HepG2 (cell line): Measurements from ENCODE around the gene TLK1. TPM values are rescaled to one million over a fixed set of nuclear protein-coding genes. Genes with fewer than 3 reads are reported as not detected.

Experiments
- ATAC-seq: fragments of 200-7000 bp; cut with Tn5 transposase; 3 replicates; pipeline ENCODE4 v1.9.1; 2020; ENCODE audit warnings: mild to moderate bottlenecking, moderate library complexity
- BruUV-seq: library from RNA; stranded (reverse); fragments of 400-500 nt; replicated peaks from 2 replicates; lab custom pipeline; 2021; lab: Mats Ljungman, UMichigan
- CTCF ChIA-PET: fragments of 300-600 bp; formaldehyde crosslinking; extraction: SDS; loops from one replicate; lab custom pipeline; 2021; ENCODE audit warnings: low total read pairs, inconsistent platforms, low intra/inter-chr PET ratio; lab: Yijun Ruan, JAX
- POLR2A ChIA-PET: fragments of 350-600 bp; sonication (Branson Sonifier 250); formaldehyde crosslinking; loops from one replicate; lab custom pipeline; 2020; ENCODE audit warnings: antibody characterized with exemption, inconsistent platforms; lab: Yijun Ruan, JAX
- DNase-seq: peaks from one replicate; pipeline ENCODE4 v3.0.0-alpha.2; 2015; ENCODE audit warnings: low spot score
- FAIRE-seq: peaks from 3 replicates; lab custom pipeline; 2011; peaks lifted over from hg19 to GRCh38; lab: Jason Lieb, UNC
- H2AFZ ChIP-seq: one replicate; pipeline ENCODE4 v1.6.1; 2011; ENCODE audit warnings: low read length, inconsistent platforms
- H3K27ac ChIP-seq: fragments of 300-600 bp; 3 replicates; pipeline ENCODE4 v1.8.0; 2011; ENCODE audit warnings: mixed run types, mild to moderate bottlenecking, mixed read lengths, low read length, inconsistent platforms; ENCODE audit not compliant: insufficient read depth; ENCODE audit errors: extremely low read length
- H3K27me3 ChIP-seq, 2 experiments: fragments of 200-600 bp in 1 of 2; 2 replicates in 1 of 2; 3 replicates in 1 of 2; pipeline versions ENCODE4 v1.6.0 to v1.8.0; 2011; ENCODE audit warnings: low read length in 2 of 2, mild to moderate bottlenecking in 2 of 2, moderate library complexity in 2 of 2, inconsistent platforms in 1 of 2; ENCODE audit not compliant: insufficient read depth in 2 of 2, control insufficient read depth in 1 of 2
- H3K36me3 ChIP-seq, 2 experiments: fragments of 200-600 bp in 1 of 2; replicated peaks in 1 of 2; 2 replicates in 1 of 2; 3 replicates in 1 of 2; pipeline versions ENCODE4 v1.5.1 to v1.8.0; 2011; ENCODE audit warnings: low read length in 2 of 2, inconsistent platforms in 1 of 2; ENCODE audit not compliant: insufficient read depth in 2 of 2, control insufficient read depth in 1 of 2
- H3K4me1 ChIP-seq: 2 replicates; pipeline ENCODE4 v1.5.1; 2012; ENCODE audit warnings: low read length, inconsistent platforms; ENCODE audit not compliant: insufficient read depth
- H3K4me2 ChIP-seq: 2 replicates; pipeline ENCODE4 v1.6.0; 2011; ENCODE audit warnings: low read depth, low read length, inconsistent platforms
- H3K4me3 ChIP-seq, 3 experiments: fragments of 200-600 bp in 1 of 3; sonication (generic), shearing (Covaris generic) in 1 of 3; replicated peaks in 1 of 3; 2 replicates each; pipeline ENCODE4 v1.5.1; 2011 to 2016; ENCODE audit warnings: low read length in 3 of 3, inconsistent platforms in 2 of 3, low read depth in 2 of 3, mild to moderate bottlenecking in 2 of 3, control low read depth in 1 of 3, mixed read lengths in 1 of 3; ENCODE audit not compliant: insufficient read depth in 1 of 3
- H3K79me2 ChIP-seq: one replicate; pipeline ENCODE4 v1.6.1; 2011; ENCODE audit warnings: low read length, inconsistent platforms; ENCODE audit not compliant: insufficient read depth
- H3K9ac ChIP-seq: 2 replicates; pipeline ENCODE4 v1.6.0; 2011; ENCODE audit warnings: mild to moderate bottlenecking, low read depth, low read length, inconsistent platforms; ENCODE audit not compliant: insufficient read depth
- H3K9me3 ChIP-seq: 2 replicates; pipeline ENCODE4 v1.5.1; 2012; ENCODE audit warnings: mild to moderate bottlenecking, low read length
- H4K20me1 ChIP-seq: 2 replicates; pipeline ENCODE4 v1.6.0; 2011; ENCODE audit warnings: inconsistent platforms, mild to moderate bottlenecking, low read length, moderate library complexity; ENCODE audit not compliant: insufficient read depth
- ATF7 ChIP-seq, 2 experiments: fragments of 450-650 bp in 1 of 2; sonication (generic) in 1 of 2; formaldehyde crosslinking in 1 of 2; IDR thresholded peaks; 2 replicates each; pipeline versions ENCODE4 v1.4.0 to v1.6.1; 2016 to 2020; ENCODE audit warnings: antibody characterized with exemption in 1 of 2, mild to moderate bottlenecking in 1 of 2, missing genetic modification reagents in 1 of 2
- FOXA1 ChIP-seq, 2 experiments: fragments of 450-650 bp in 1 of 2; sonication (generic) in 1 of 2; formaldehyde crosslinking in 1 of 2; IDR thresholded peaks; 2 replicates each; pipeline versions ENCODE4 v1.4.0 to v1.6.1; 2016 to 2020; ENCODE audit warnings: missing genetic modification reagents in 1 of 2
- GZF1 ChIP-seq: sonication (generic); formaldehyde crosslinking; IDR thresholded peaks from 2 replicates; pipeline ENCODE4 v1.5.1; 2020; ENCODE audit warnings: mild to moderate bottlenecking, missing genetic modification reagents
- HOXA3 ChIP-seq: sonication (generic); formaldehyde crosslinking; IDR thresholded peaks from 2 replicates; pipeline ENCODE4 v1.5.0; 2020; ENCODE audit warnings: missing genetic modification reagents
- KDM2A ChIP-seq: sonication (generic); formaldehyde crosslinking; IDR thresholded peaks from 2 replicates; pipeline ENCODE4 v1.4.0; 2020; ENCODE audit warnings: low read depth, missing genetic modification reagents, borderline replicate concordance
- MTA1 ChIP-seq: sonication (generic); formaldehyde crosslinking; IDR thresholded peaks from 2 replicates; pipeline ENCODE4 v1.4.0; 2020; ENCODE audit warnings: missing genetic modification reagents, mild to moderate bottlenecking, borderline replicate concordance
- MXD4 ChIP-seq: IDR thresholded peaks from 2 replicates; pipeline ENCODE4 v1.6.1; 2016; ENCODE audit warnings: mild to moderate bottlenecking, missing biosample characterization, missing genetic modification reagents
- NFRKB ChIP-seq: fragments of 450-650 bp; IDR thresholded peaks from 2 replicates; pipeline ENCODE4 v1.6.1; 2017
- POLR2AphosphoS5 ChIP-seq: IDR thresholded peaks from 2 replicates; pipeline ENCODE4 v1.6.1; 2012; ENCODE audit warnings: low read depth, low read length
- RBM22 ChIP-seq: fragments of 200-400 bp; formaldehyde crosslinking; optimal IDR thresholded peaks from 2 replicates; pipeline ENCODE3; 2017; ENCODE audit warnings: mild to moderate bottlenecking, low read length, moderate library complexity
- RCOR2 ChIP-seq: IDR thresholded peaks from 2 replicates; pipeline ENCODE4 v1.6.1; 2016; ENCODE audit warnings: missing biosample characterization, missing genetic modification reagents
- RFX1 ChIP-seq: fragments of 450-650 bp; IDR thresholded peaks from 2 replicates; pipeline ENCODE4 v1.6.1; 2017
- SSRP1 ChIP-seq: IDR thresholded peaks from 2 replicates; pipeline ENCODE4 v1.6.1; 2016; ENCODE audit warnings: control low read depth
- TCF7 ChIP-seq: sonication (generic); IDR thresholded peaks from 2 replicates; pipeline ENCODE4 v1.6.1; 2016; ENCODE audit warnings: antibody characterized with exemption, low read depth
- TGIF2 ChIP-seq: IDR thresholded peaks from 2 replicates; pipeline ENCODE4 v1.6.1; 2016; ENCODE audit warnings: control low read depth, missing compliant biosample characterization
- ZNF17 ChIP-seq: sonication (generic); formaldehyde crosslinking; IDR thresholded peaks from 2 replicates; pipeline ENCODE4 v1.5.0; 2020; ENCODE audit warnings: mild to moderate bottlenecking, missing genetic modification reagents
- ZNF292 ChIP-seq: sonication (generic); formaldehyde crosslinking; IDR thresholded peaks from 2 replicates; pipeline ENCODE4 v1.8.1; 2022; ENCODE audit warnings: mild to moderate bottlenecking, low read depth, missing genetic modification reagents, borderline replicate concordance
- ZNF335 ChIP-seq: sonication (generic); formaldehyde crosslinking; IDR thresholded peaks from 2 replicates; pipeline ENCODE4 v1.4.0; 2020; ENCODE audit warnings: missing genetic modification reagents
- ZNF572 ChIP-seq: sonication (generic); formaldehyde crosslinking; IDR thresholded peaks from 2 replicates; pipeline ENCODE4 v1.5.1; 2020; ENCODE audit warnings: mild to moderate bottlenecking, missing genetic modification reagents
- ZNF598 ChIP-seq: sonication (generic); formaldehyde crosslinking; IDR thresholded peaks from 2 replicates; pipeline ENCODE4 v1.5.1; 2020; ENCODE audit warnings: mild to moderate bottlenecking, missing genetic modification reagents, borderline replicate concordance
- ZNF619 ChIP-seq: sonication (generic); formaldehyde crosslinking; IDR thresholded peaks from 2 replicates; pipeline ENCODE4 v1.4.0; 2020; ENCODE audit warnings: mild to moderate bottlenecking, missing genetic modification reagents
- ZNF724P ChIP-seq: sonication (generic); formaldehyde crosslinking; IDR thresholded peaks from 2 replicates; pipeline ENCODE4 v1.8.0; 2022; ENCODE audit warnings: missing genetic modification reagents, borderline replicate concordance
- ZNF768 ChIP-seq: sonication (generic); formaldehyde crosslinking; IDR thresholded peaks from 2 replicates; pipeline ENCODE4 v1.4.0; 2020; ENCODE audit warnings: missing genetic modification reagents
- ZNF777 ChIP-seq: sonication (generic); formaldehyde crosslinking; IDR thresholded peaks from 2 replicates; pipeline ENCODE4 v1.4.0; 2020; ENCODE audit warnings: missing genetic modification reagents
- ZNF788 ChIP-seq: sonication (generic); formaldehyde crosslinking; IDR thresholded peaks from 2 replicates; pipeline ENCODE4 v1.5.0; 2020; ENCODE audit warnings: mild to moderate bottlenecking, missing genetic modification reagents, borderline replicate concordance
- ZNF839 ChIP-seq: sonication (generic); formaldehyde crosslinking; IDR thresholded peaks from 2 replicates; pipeline ENCODE4 v1.4.0; 2020; ENCODE audit warnings: missing genetic modification reagents, mild to moderate bottlenecking, borderline replicate concordance
- WGBS: methylation state at CpG from one replicate; pipeline ENCODE4 v1.1.6; 2017; ENCODE audit warnings: low lambda C conversion rate; 5-methylcytosine and 5-hydroxymethylcytosine counted together
- in situ Hi-C: cut with HindIII; loops from 2 replicates; pipeline ENCODE4 v1.10.0; 2017; ENCODE audit warnings: low pct_unique_long_range_greater_than_20kb; ENCODE audit not compliant: extremely low pct_ligation_motif_present
- intact Hi-C: fragments of 100-400 bp; cut with micrococcal nuclease; formaldehyde crosslinking; loops from one replicate; pipeline ENCODE4 v1.10.0; 2022; ENCODE audit not compliant: unreplicated experiment
- polyA plus RNA-seq, 8 experiments: library from polyadenylated mRNA; depleted of rRNA in 3 of 8; stranded (reverse) in 7 of 8; unstranded in 1 of 8; fragments of >200 nt; fragmentation: Illumina TruSeq in 4 of 8; extraction: Trizol in 4 of 8; gene quantifications; 2 replicates each; pipeline versions ENCODE4 v1.2.1 to v1.2.3, GENCODE V29; 2011 to 2016; ENCODE audit warnings: low read depth in 4 of 8, missing spikeins in 1 of 8, mixed read lengths in 1 of 8; ENCODE audit not compliant: insufficient read depth in 1 of 8
- total RNA-seq, 5 experiments: library from RNA; depleted of rRNA; stranded (reverse); fragments of >200 nt; fragmentation: Illumina TruSeq; extraction: Trizol; gene quantifications; 2 replicates each; pipeline ENCODE4 v1.2.3, GENCODE V29; 2016; ENCODE audit warnings: low read depth in 1 of 5
- TF ChIP-seq, protein P1 (sequence below): sonication (generic); formaldehyde crosslinking; IDR thresholded peaks from 2 replicates; pipeline ENCODE4 v1.5.0; 2020; ENCODE audit warnings: missing genetic modification reagents, mild to moderate bottlenecking, borderline replicate concordance

TLK1 gene
- total and polyA plus RNA-seq, 2 of the 13 experiments (the other 11 are each of a cell fraction or from before 2014, with no cell fraction given) = 16.8 to 28.7 TPM

- no TSS peak for BruUV-seq
- H3K4me2 ChIP-seq = peak overlapping the region; percentile 96
- ATAC-seq (peak; percentile 55), FAIRE-seq (no peak), DNase-seq (peak; percentile 86)
- peak overlapping the region; percentile 52 for H2AFZ ChIP-seq
- no peaks in the 10 kb centered on the region for H4K20me1 ChIP-seq
- 5% methylated on average over 11 of the region's 11 CpGs for WGBS
- in situ Hi-C loops (loop anchor here (5.0 kb wide), 2 partner anchors 183 to 443 kb away; no protein-coding TSS in a partner anchor), intact Hi-C loops (loop anchor here (5.0 to 10.0 kb wide), 3 partner anchors 113 to 1130 kb away; partner anchors contain the start of gene DLX2)
- peak overlapping the region; percentile 88 for H3K9ac ChIP-seq
- peak overlapping the region; percentile 92 for H3K27ac ChIP-seq
- H3K9me3 ChIP-seq = no peaks in the 10 kb centered on the region
- H3K27me3 ChIP-seq = no peaks in the 10 kb centered on the region
- H3K79me2 ChIP-seq = no peaks in the 10 kb centered on the region
- ChIA-PET POLR2A (interaction anchor here (0.7 to 4.7 kb wide), 15 partner anchors 10 to 459 kb away, joined by 3 to 39 read pairs (median 4); partner anchors contain the start of genes DCAF17, GORASP2 and METTL8), CTCF (interaction anchor here (1.3 to 1.9 kb wide), 3 partner anchors 186 to 442 kb away, joined by 4 to 15 read pairs (median 4); partner anchors contain the start of gene TLK1)
- H3K36me3 ChIP-seq = no peaks in the 10 kb centered on the region
- H3K4me1 ChIP-seq = peaks cover 52% of the 10 kb centered on the region
- H3K4me3 ChIP-seq = peak overlapping the region; percentile 62 to 83 (median 64)
- TF ChIP-seq ZNF777 (no peak), ZNF839 (CRISPR knock-in tag) (no peak), RBM22 (no peak), TGIF2 (CRISPR knock-in tag) (peak; percentile 67; the same call in 1 of the 2 replicates), MXD4 (CRISPR knock-in tag) (0 out of 2 replicates have a peak, but pooled peaks have one; percentile 22), HOXA3 (CRISPR knock-in tag) (no peak; the same call in 1 of the 2 replicates), ZNF724P (CRISPR knock-in tag) (no peak), ZNF292 (peak; percentile 60), ZNF572 (CRISPR knock-in tag) (no peak), MTA1 (CRISPR knock-in tag) (no peak), ZNF768 (CRISPR knock-in tag) (no peak), GZF1 (CRISPR knock-in tag) (peak; percentile 74), ZNF788 (CRISPR knock-in tag) (no peak), RCOR2 (no peak), ZNF598 (CRISPR knock-in tag) (0 out of 2 replicates have a peak, but pooled peaks have one; percentile 45), KDM2A (CRISPR knock-in tag) (no peak), ZNF17 (CRISPR knock-in tag) (no peak), NFRKB (no peak), RFX1 (no peak), TCF7 (no peak), FOXA1 (IDR thresholded peaks at IDR 0.05) (no peak), FOXA1 (CRISPR knock-in tag; IDR thresholded peaks at IDR 0.05) (peak; percentile 14; the same call in 1 of the 2 replicates), POLR2AphosphoS5 (no peak), ATF7 (IDR thresholded peaks at IDR 0.05) (no peak), ATF7 (CRISPR knock-in tag; IDR thresholded peaks at IDR 0.05) (no peak), SSRP1 (CRISPR knock-in tag) (no peak), ZNF335 (CRISPR knock-in tag) (0 out of 2 replicates have a peak, but pooled peaks have one; percentile 1), ZNF619 (CRISPR knock-in tag) (no peak)
- TF ChIP-seq, protein P1, sequence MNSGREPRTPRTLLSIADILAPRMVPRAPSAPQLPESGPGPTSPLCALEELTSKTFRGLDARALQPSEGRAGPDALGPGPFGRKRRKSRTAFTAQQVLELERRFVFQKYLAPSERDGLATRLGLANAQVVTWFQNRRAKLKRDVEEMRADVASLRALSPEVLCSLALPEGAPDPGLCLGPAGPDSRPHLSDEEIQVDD (CRISPR knock-in tag) = no peak
Measured at GRCh38 chr2:170974304-170974993, 186.2 kb downstream of the TLK1 start.
